ENCODE data around the gene DNM2. TPM values are rescaled to one million over a fixed set of nuclear protein-coding genes. Genes with fewer than 3 reads are reported as not detected.

DNM2 gene
- total RNA-seq, 3 donors from 2014 or later, result 318 to 602 (median 562) TPM

DNA sequence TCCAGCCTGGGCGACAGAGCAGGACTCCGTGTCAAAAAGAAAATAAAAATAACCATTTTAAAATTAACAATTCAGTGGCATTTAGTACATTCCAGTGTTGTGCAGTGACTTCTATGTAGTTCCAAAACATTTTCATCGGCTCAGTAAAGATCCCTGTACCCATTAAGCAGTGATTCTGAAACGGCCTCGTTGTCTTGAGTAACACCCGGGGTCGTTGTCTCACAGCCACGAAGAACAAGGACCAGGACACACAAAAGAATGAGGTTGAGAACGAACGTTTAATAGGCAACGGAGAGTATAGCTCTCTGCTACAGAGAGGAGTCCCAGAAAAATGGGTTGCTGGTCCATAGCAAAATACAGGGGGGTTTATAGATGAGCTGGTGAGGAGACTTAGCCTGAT lies 120.5 kb downstream of the DNM2 start:
- no peak for DNase-seq
- Histone ChIP-seq H3K36me3 (ENCODE audit: low read depth) (no peaks in the 10 kb centered on the region), H3K4me1 (ENCODE audit: low read depth) (peaks cover 7% of the 10 kb centered on the region), H3K9me3 (peaks cover 2% of the 10 kb centered on the region), H3K4me3 (no peak overlapping the region)
- intact Hi-C loops (cut with DNase I, micrococcal nuclease), result no loop called here
- ATAC-seq, result no peak
- TF ChIP-seq, protein P1, sequence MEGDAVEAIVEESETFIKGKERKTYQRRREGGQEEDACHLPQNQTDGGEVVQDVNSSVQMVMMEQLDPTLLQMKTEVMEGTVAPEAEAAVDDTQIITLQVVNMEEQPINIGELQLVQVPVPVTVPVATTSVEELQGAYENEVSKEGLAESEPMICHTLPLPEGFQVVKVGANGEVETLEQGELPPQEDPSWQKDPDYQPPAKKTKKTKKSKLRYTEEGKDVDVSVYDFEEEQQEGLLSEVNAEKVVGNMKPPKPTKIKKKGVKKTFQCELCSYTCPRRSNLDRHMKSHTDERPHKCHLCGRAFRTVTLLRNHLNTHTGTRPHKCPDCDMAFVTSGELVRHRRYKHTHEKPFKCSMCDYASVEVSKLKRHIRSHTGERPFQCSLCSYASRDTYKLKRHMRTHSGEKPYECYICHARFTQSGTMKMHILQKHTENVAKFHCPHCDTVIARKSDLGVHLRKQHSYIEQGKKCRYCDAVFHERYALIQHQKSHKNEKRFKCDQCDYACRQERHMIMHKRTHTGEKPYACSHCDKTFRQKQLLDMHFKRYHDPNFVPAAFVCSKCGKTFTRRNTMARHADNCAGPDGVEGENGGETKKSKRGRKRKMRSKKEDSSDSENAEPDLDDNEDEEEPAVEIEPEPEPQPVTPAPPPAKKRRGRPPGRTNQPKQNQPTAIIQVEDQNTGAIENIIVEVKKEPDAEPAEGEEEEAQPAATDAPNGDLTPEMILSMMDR (IDR thresholded peaks at IDR 0.05), result no peak

- Histone ChIP-seq H3K4me3 (no peak overlapping the region), H3K9me3 (peaks cover 2% of the 10 kb centered on the region), H3K4me1 (ENCODE audit: low read depth) (peaks cover 7% of the 10 kb centered on the region), H3K36me3 (ENCODE audit: low read depth) (no peaks in the 10 kb centered on the region)
- TF ChIP-seq, protein P1 (IDR thresholded peaks at IDR 0.05), result no peak
- ATAC-seq (no peak), DNase-seq (no peak)
- intact Hi-C loops (cut with DNase I, micrococcal nuclease), result no loop called here
Measured at GRCh38 chr19:10839114-10840050, 121.5 kb downstream of the DNM2 start.

DNA sequence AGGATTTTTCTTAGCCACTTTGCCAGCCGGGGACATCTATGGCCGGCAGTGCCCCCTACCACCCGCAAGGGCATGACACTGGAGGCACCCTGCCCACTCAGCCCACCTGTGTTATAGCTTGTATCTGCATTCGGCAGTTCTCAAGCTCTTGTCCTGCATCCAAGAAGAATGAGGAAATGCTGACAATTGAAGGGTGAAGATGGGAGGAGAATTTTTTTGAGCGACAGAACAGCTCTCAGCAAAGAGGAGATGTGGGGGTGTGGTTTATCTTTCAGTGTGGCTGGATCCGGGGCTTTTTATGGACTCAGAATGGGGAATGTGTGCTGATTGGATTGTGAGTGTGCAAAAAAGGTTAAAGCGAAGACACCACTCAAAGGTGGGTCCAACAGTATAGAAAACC lies 124.9 kb downstream of the DNM2 start:
- ATAC-seq (no peak), DNase-seq (no peak)
- TF ChIP-seq, protein P1 (IDR thresholded peaks at IDR 0.05), result no peak
- H3K4me3 ChIP-seq, result no peak overlapping the region
- no peaks in the 10 kb centered on the region for H3K36me3 ChIP-seq (ENCODE audit: low read depth)
- no peaks in the 10 kb centered on the region for H3K9me3 ChIP-seq
- intact Hi-C loops (cut with DNase I, micrococcal nuclease), result no loop called here
- no peaks in the 10 kb centered on the region for H3K4me1 ChIP-seq (ENCODE audit: low read depth)

GRCh38 chr19:10846500-10847202 lies 128.8 kb downstream of the DNM2 start:
- ATAC-seq (no peak), DNase-seq (no peak)
- H3K4me1 ChIP-seq (ENCODE audit: low read depth), result no peaks in the 10 kb centered on the region
- intact Hi-C loops (cut with DNase I, micrococcal nuclease), result no loop called here
- H3K9me3 ChIP-seq, result no peaks in the 10 kb centered on the region
- no peak overlapping the region for H3K4me3 ChIP-seq
- H3K36me3 ChIP-seq (ENCODE audit: low read depth), result no peaks in the 10 kb centered on the region
- TF ChIP-seq, protein P1 (IDR thresholded peaks at IDR 0.05), result no peak

- intact Hi-C loops (cut with DNase I, micrococcal nuclease), result no loop called here
Measured at GRCh38 chr19:10848230-10848856, 130.5 kb downstream of the DNM2 start, which contains the start of gene C19orf38. TSS of gene C19orf38 (plus strand) at chr19:10848415. CDS start at chr19:10848509, 94 bp downstream.

More at GRCh38 chr19:10848230-10848856, 130.5 kb downstream of the DNM2 start, which contains the start of gene C19orf38:
- DNase-seq (no peak), ATAC-seq (peak; percentile 50)
- Histone ChIP-seq H3K4me3 (no peak within 1 kb of the TSS), H3K4me1 (ENCODE audit: low read depth) (no peaks in the 10 kb centered on the region), H3K36me3 (ENCODE audit: low read depth) (no peaks in the 10 kb centered on the region), H3K9me3 (no peaks in the 10 kb centered on the region)
- TF ChIP-seq, protein P1 (IDR thresholded peaks at IDR 0.05), result no peak

Data from mucosa of descending colon (tissue), 3 donors.